Mammary epithelial cell (primary cell): ENCODE results near the gene CREBBP.

Experiments used
- EZH2 ChIP-seq: IDR thresholded peaks from 2 replicates; pipeline ENCODE4 v1.6.1; 2012; ENCODE audit warnings: low read length, inconsistent platforms, borderline replicate concordance
- TF ChIP-seq, protein P1 (sequence below), 2 donors: IDR thresholded peaks in 1 of 2; conservative IDR thresholded peaks in 1 of 2; 2 replicates each; pipeline ENCODE4 v1.5.1; 2011 to 2012; ENCODE audit warnings: inconsistent platforms in 2 of 2, low read length in 2 of 2, mild to moderate bottlenecking in 2 of 2, control low read depth in 1 of 2, low read depth in 1 of 2; ENCODE audit not compliant: insufficient read depth in 1 of 2; ENCODE audit errors: extremely low read depth in 1 of 2

DNA sequence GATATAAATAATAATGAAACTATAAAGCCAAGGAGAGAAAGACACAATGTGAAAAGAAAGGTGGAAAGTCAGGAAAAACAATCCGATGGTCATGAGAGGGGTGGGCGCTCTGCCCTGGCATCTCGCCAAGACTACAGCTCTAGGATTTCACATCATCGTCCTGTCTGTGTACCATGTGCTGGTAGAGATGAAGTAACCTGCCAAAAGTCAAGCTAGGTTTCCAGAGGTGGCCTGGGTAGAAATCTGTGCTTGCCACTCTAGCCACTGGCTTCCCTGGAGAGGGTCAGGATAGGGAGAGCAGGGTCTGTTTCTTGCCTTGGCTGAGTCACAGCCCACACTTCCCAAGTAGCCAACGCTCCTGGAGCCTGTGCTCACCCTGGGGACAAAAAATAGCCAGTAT lies 132.2 kb downstream of the CREBBP start:
- TF ChIP-seq, protein P1, sequence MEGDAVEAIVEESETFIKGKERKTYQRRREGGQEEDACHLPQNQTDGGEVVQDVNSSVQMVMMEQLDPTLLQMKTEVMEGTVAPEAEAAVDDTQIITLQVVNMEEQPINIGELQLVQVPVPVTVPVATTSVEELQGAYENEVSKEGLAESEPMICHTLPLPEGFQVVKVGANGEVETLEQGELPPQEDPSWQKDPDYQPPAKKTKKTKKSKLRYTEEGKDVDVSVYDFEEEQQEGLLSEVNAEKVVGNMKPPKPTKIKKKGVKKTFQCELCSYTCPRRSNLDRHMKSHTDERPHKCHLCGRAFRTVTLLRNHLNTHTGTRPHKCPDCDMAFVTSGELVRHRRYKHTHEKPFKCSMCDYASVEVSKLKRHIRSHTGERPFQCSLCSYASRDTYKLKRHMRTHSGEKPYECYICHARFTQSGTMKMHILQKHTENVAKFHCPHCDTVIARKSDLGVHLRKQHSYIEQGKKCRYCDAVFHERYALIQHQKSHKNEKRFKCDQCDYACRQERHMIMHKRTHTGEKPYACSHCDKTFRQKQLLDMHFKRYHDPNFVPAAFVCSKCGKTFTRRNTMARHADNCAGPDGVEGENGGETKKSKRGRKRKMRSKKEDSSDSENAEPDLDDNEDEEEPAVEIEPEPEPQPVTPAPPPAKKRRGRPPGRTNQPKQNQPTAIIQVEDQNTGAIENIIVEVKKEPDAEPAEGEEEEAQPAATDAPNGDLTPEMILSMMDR (conservative IDR thresholded peaks at IDR 0.05 in 1 of 2, IDR thresholded peaks at IDR 0.05 in 1 of 2; ENCODE audit: extremely low read depth in 1 of 2, insufficient read depth in 1 of 2, low read depth in 1 of 2, low read length in 2 of 2), result no peak
- TF ChIP-seq EZH2, result no peak
